Stimulated activated memory B cell treated with anti-CD40 and anti-IgM and Interleukin-4, amounts not matched to agents 10 μg/mL and 1 μg/mL and 100 μg/mL, for 72 hours (primary cell): ENCODE measurements around the gene RIGI.
A peak's percentile ranks its signal among the peaks of the same experiment; 100 is the strongest.
"Not testable (repeated sequence)": the region's sequence is repeated elsewhere in the genome, so short reads cannot be mapped to it uniquely, and the experiment has no call there.

Experiments
- ATAC-seq: fragments of 150-1000 bp; cut with Tn5 transposase; 2 replicates; pipeline ENCODE4 v1.10.0; 2021
- H3K27ac Mint-ChIP-seq: one replicate; pipeline ENCODE4 v1.8.0; 2022; ENCODE audit warnings: mild to moderate bottlenecking, mixed read lengths
- H3K27me3 Mint-ChIP-seq: one replicate; pipeline ENCODE4 v1.8.0; 2022; ENCODE audit warnings: mixed read lengths
- H3K36me3 Mint-ChIP-seq: one replicate; pipeline ENCODE4 v1.8.0; 2022; ENCODE audit warnings: mixed read lengths
- H3K4me1 Mint-ChIP-seq: one replicate; pipeline ENCODE4 v1.8.0; 2022; ENCODE audit warnings: mixed read lengths
- H3K4me3 Mint-ChIP-seq: one replicate; pipeline ENCODE4 v1.8.0; 2022; ENCODE audit warnings: mild to moderate bottlenecking, moderate library complexity, mixed read lengths
- H3K9me3 Mint-ChIP-seq: one replicate; pipeline ENCODE4 v1.8.0; 2022; ENCODE audit warnings: mixed read lengths

The RIGI gene

GRCh38 chr9:32550562-32551275, 24.7 kb upstream of the RIGI start:
- Mint-ChIP-seq H3K36me3 (peaks cover 6% of the 10 kb centered on the region), H3K4me3 (peak overlapping the region; percentile 94), H3K27me3 (no peaks in the 10 kb centered on the region), H3K4me1 (peaks cover 36% of the 10 kb centered on the region), H3K27ac (peak overlapping the region; percentile 98), H3K9me3 (no peaks in the 10 kb centered on the region)
- ATAC-seq, result peak; percentile 89

- Mint-ChIP-seq H3K27me3 (no peaks in the 10 kb centered on the region), H3K4me3 (peak overlapping the region; percentile 94), H3K9me3 (no peaks in the 10 kb centered on the region), H3K36me3 (peaks cover 6% of the 10 kb centered on the region), H3K4me1 (peaks cover 36% of the 10 kb centered on the region), H3K27ac (peak overlapping the region; percentile 98)
- no peak for ATAC-seq
These were observed 24.2 kb upstream of the RIGI start for GRCh38 chr9:32550150-32550561.

- not testable (repeated sequence) for H3K27ac Mint-ChIP-seq
These were observed 22.2 kb upstream of the RIGI start for GRCh38 chr9:32548213-32548612.

GRCh38 chr9:32545884-32546283, 19.9 kb upstream of the RIGI start:
- Mint-ChIP-seq H3K4me1 (peaks cover 29% of the 10 kb centered on the region), H3K27ac (no peak overlapping the region), H3K36me3 (peaks cover 33% of the 10 kb centered on the region), H3K4me3 (no peak overlapping the region), H3K9me3 (no peaks in the 10 kb centered on the region), H3K27me3 (no peaks in the 10 kb centered on the region)
- no peak for ATAC-seq

More at GRCh38 chr9:32548213-32548612, 22.2 kb upstream of the RIGI start:
- peaks cover 15% of the 10 kb centered on the region for H3K36me3 Mint-ChIP-seq
- H3K4me1 Mint-ChIP-seq, result peaks cover 36% of the 10 kb centered on the region
- not testable (repeated sequence) for H3K4me3 Mint-ChIP-seq, ATAC-seq, H3K27me3 Mint-ChIP-seq, H3K9me3 Mint-ChIP-seq

- H3K27me3 Mint-ChIP-seq, result no peaks in the 10 kb centered on the region
- no peak overlapping the region for H3K27ac Mint-ChIP-seq
- H3K36me3 Mint-ChIP-seq, result peaks cover 27% of the 10 kb centered on the region
- peaks cover 7% of the 10 kb centered on the region for H3K4me1 Mint-ChIP-seq
- no peaks in the 10 kb centered on the region for H3K9me3 Mint-ChIP-seq
- H3K4me3 Mint-ChIP-seq, result no peak overlapping the region
- no peak for ATAC-seq
These were observed 17.1 kb upstream of the RIGI start for GRCh38 chr9:32543047-32543446.

GRCh38 chr9:32533816-32534215, 7.8 kb upstream of the RIGI start:
- no peaks in the 10 kb centered on the region for H3K9me3 Mint-ChIP-seq

GRCh38 chr9:32533336-32533735, 7.3 kb upstream of the RIGI start:
- Mint-ChIP-seq H3K36me3 (peaks cover 48% of the 10 kb centered on the region), H3K27ac (no peak overlapping the region), H3K4me1 (no peaks in the 10 kb centered on the region), H3K9me3 (no peaks in the 10 kb centered on the region), H3K27me3 (no peaks in the 10 kb centered on the region), H3K4me3 (no peak overlapping the region)
- no peak for ATAC-seq

More at GRCh38 chr9:32533816-32534215, 7.8 kb upstream of the RIGI start:
- no peak overlapping the region for H3K27ac Mint-ChIP-seq
- no peaks in the 10 kb centered on the region for H3K4me1 Mint-ChIP-seq
- peaks cover 48% of the 10 kb centered on the region for H3K36me3 Mint-ChIP-seq
- H3K27me3 Mint-ChIP-seq, result no peaks in the 10 kb centered on the region
- ATAC-seq, result no peak
- H3K4me3 Mint-ChIP-seq, result no peak overlapping the region

GRCh38 chr9:32526707-32527048, 682 bp upstream of the RIGI start:
- ATAC-seq, result no peak
- peak overlapping the region; percentile 96 for H3K27ac Mint-ChIP-seq
- H3K9me3 Mint-ChIP-seq, result peaks cover 8% of the 10 kb centered on the region
- H3K4me1 Mint-ChIP-seq, result peaks cover 36% of the 10 kb centered on the region
- H3K4me3 Mint-ChIP-seq, result peak overlapping the region; percentile 97
- no peaks in the 10 kb centered on the region for H3K27me3 Mint-ChIP-seq
- peaks cover 30% of the 10 kb centered on the region for H3K36me3 Mint-ChIP-seq

- Mint-ChIP-seq H3K4me3 (peak overlapping the region; percentile 97), H3K27ac (peak overlapping the region; percentile 96), H3K9me3 (peaks cover 8% of the 10 kb centered on the region), H3K4me1 (peaks cover 36% of the 10 kb centered on the region), H3K27me3 (no peaks in the 10 kb centered on the region), H3K36me3 (peaks cover 20% of the 10 kb centered on the region)
- ATAC-seq, result no peak
These were observed 326 bp downstream of the RIGI start for GRCh38 chr9:32525709-32526030.

GRCh38 chr9:32524892-32525708, 896 bp downstream of the RIGI start:
- H3K4me3 Mint-ChIP-seq, result peak overlapping the region; percentile 97
- H3K9me3 Mint-ChIP-seq, result peaks cover 8% of the 10 kb centered on the region
- ATAC-seq, result peak; percentile 66
- peak overlapping the region; percentile 96 for H3K27ac Mint-ChIP-seq
- H3K36me3 Mint-ChIP-seq, result peaks cover 18% of the 10 kb centered on the region
- no peaks in the 10 kb centered on the region for H3K27me3 Mint-ChIP-seq
- H3K4me1 Mint-ChIP-seq, result peaks cover 36% of the 10 kb centered on the region

- peaks cover 36% of the 10 kb centered on the region for H3K4me1 Mint-ChIP-seq
- H3K9me3 Mint-ChIP-seq, ATAC-seq, H3K4me3 Mint-ChIP-seq, H3K27me3 Mint-ChIP-seq: not testable (repeated sequence)
- peaks cover 18% of the 10 kb centered on the region for H3K36me3 Mint-ChIP-seq
- peak overlapping the region; percentile 96 for H3K27ac Mint-ChIP-seq
These were observed 1.5 kb downstream of the RIGI start for GRCh38 chr9:32524558-32524891.

- no peaks in the 10 kb centered on the region for H3K27me3 Mint-ChIP-seq
- H3K9me3 Mint-ChIP-seq, result peaks cover 8% of the 10 kb centered on the region
- H3K4me1 Mint-ChIP-seq, result peaks cover 36% of the 10 kb centered on the region
- no peak overlapping the region for H3K4me3 Mint-ChIP-seq
- H3K27ac Mint-ChIP-seq, result no peak overlapping the region
- H3K36me3 Mint-ChIP-seq, result peaks cover 18% of the 10 kb centered on the region
- no peak for ATAC-seq
These were observed 2.1 kb downstream of the RIGI start for GRCh38 chr9:32523910-32524309.

GRCh38 chr9:32518276-32518675, 7.7 kb downstream of the RIGI start:
- Mint-ChIP-seq H3K9me3 (peaks cover 2% of the 10 kb centered on the region), H3K27me3 (no peaks in the 10 kb centered on the region), H3K36me3 (peaks cover 37% of the 10 kb centered on the region), H3K27ac (no peak overlapping the region), H3K4me1 (peaks cover 19% of the 10 kb centered on the region), H3K4me3 (no peak overlapping the region)
- ATAC-seq, result no peak

GRCh38 chr9:32516241-32516640, 9.8 kb downstream of the RIGI start:
- no peak overlapping the region for H3K4me3 Mint-ChIP-seq
- H3K27me3 Mint-ChIP-seq, result no peaks in the 10 kb centered on the region
- H3K27ac Mint-ChIP-seq, result no peak overlapping the region
- peaks cover 37% of the 10 kb centered on the region for H3K36me3 Mint-ChIP-seq
- no peaks in the 10 kb centered on the region for H3K9me3 Mint-ChIP-seq
- ATAC-seq, result no peak
- H3K4me1 Mint-ChIP-seq, result peaks cover 35% of the 10 kb centered on the region

GRCh38 chr9:32508728-32509127, 17.3 kb downstream of the RIGI start:
- no peak for ATAC-seq

GRCh38 chr9:32503008-32503407, 23.0 kb downstream of the RIGI start:
- H3K27me3 Mint-ChIP-seq, result no peaks in the 10 kb centered on the region
- H3K4me1 Mint-ChIP-seq, result peaks cover 3% of the 10 kb centered on the region
- H3K36me3 Mint-ChIP-seq, result peaks cover 5% of the 10 kb centered on the region
- no peak overlapping the region for H3K27ac Mint-ChIP-seq
- no peaks in the 10 kb centered on the region for H3K9me3 Mint-ChIP-seq
- no peak for ATAC-seq
- H3K4me3 Mint-ChIP-seq, result no peak overlapping the region

More at GRCh38 chr9:32508728-32509127, 17.3 kb downstream of the RIGI start:
- Mint-ChIP-seq H3K4me3 (no peak overlapping the region), H3K9me3 (no peaks in the 10 kb centered on the region), H3K27me3 (no peaks in the 10 kb centered on the region), H3K4me1 (peaks cover 48% of the 10 kb centered on the region), H3K36me3 (peaks cover 25% of the 10 kb centered on the region), H3K27ac (no peak overlapping the region)
